NCI-H2227 treated with DMSO at 0.1 percent for 48 hours (cell line): ENCODE results near the gene GAS6.

Experiments
- DNase-seq: peaks from one replicate; lab custom pipeline; 2025; lab: John Stamatoyannopoulos, UW

Gene GAS6

GRCh38 chr13:113887700-113888201 lies 23.9 kb upstream of the GAS6 start:
- no peak for DNase-seq

- DNase-seq = no peak
Observed at GRCh38 chr13:113886561-113887112, 22.8 kb upstream of the GAS6 start.

GRCh38 chr13:113884821-113885220 lies 20.9 kb upstream of the GAS6 start:
- DNase-seq = no peak

DNA sequence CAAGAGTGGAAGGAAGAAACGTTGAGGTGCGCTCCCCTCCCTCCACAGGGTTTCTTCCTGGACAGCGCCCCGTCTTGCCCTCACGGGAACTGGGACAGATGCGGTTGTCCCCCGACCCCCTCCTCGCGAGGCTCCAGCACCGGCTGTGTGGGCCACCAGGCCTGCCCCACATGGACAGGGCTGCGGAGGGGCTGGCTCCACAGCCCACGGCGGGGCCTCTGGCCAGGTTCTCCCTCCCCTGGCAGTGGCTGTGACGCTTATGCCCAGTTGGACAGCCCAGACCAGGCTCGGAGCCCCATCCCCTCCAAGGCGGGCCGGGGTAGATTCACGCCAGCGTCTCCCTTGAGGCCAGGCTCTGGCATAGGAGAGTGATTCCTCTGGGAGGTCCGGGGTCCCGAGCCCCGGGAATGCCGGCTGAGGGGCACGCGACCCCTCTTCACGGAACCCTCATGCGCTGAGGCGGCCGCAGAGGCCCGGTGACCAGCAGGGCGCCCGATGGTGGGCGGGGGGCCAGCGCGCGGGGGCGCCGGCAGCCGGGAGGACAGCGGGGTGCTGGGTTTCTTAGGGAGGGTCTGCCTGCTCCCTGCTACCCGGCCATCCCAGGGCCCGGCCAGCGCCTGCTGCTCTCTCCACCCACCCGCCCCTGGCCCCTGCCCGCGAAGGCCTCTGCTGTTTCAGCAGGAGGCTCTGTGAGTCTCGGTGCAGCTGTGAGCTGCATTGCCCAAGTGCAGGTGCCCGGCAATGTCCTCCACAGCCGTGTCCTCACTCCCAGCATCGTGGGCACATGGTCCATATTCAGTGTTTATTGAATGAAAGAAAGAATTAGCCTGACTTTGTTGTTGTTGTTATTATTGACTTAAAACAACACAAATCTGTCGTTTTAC lies 20.3 kb upstream of the GAS6 start:
- DNase-seq = no peak

GRCh38 chr13:113883314-113883811 lies 19.5 kb upstream of the GAS6 start:
- no peak for DNase-seq

- DNase-seq = no peak
Observed at GRCh38 chr13:113882716-113883115, 18.8 kb upstream of the GAS6 start.

- DNase-seq = no peak
Observed at GRCh38 chr13:113882267-113882630, 18.4 kb upstream of the GAS6 start.

- DNase-seq = no peak
Observed at GRCh38 chr13:113881614-113882266, 17.9 kb upstream of the GAS6 start.

DNA sequence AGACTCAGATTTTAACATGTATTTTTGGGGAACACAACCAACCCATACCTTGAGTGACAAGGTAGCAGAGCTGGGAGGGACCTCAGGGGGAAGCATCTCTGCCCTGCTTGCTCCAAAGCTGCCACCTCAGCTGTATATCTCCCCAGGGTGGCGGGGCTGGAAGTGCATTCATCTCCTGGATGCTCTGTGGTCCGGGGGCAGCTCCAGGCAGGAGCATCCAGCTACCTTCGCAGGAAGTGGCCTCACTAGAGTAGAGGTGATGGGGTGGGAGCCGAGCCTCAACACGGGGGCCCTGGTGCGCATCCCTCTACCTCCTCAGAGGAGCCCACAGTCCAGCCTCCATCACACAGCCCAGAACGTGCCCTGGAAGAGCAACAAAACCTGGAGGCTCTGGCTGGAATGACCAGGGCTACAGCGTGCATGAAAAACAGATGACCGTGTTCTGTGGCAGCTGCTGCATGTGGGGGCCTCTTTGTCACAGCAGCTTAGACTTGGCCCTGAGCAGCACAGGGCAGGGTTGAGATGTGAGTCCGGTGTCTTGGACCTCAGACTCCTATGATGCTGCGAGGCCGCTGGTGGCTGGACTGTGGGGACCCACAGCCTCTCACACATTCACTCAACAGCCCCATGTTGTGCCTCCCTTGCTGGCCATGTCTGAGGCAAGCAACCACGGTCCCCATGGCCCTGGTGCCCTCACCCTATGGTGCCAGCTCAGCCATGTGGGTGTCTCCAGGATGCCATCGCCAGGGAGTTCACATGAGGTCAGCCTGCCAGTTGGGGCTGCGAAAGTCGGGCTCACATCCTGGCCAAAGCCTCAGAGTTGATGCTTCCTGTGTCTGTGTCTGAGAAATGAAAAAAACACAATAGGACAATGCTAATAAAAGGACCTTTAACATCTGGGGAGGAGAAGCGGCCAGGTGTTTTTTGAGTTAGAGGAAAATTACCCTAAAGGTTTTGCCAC lies 17.1 kb upstream of the GAS6 start:
- DNase-seq = no peak

- DNase-seq = no peak
Observed at GRCh38 chr13:113879494-113880360, 15.9 kb upstream of the GAS6 start.

- no peak for DNase-seq
Observed at GRCh38 chr13:113879017-113879416, 15.1 kb upstream of the GAS6 start.

- no peak for DNase-seq
Observed at GRCh38 chr13:113877149-113877990, 13.5 kb upstream of the GAS6 start.

GRCh38 chr13:113876346-113877148 lies 12.7 kb upstream of the GAS6 start:
- DNase-seq = no peak

DNA sequence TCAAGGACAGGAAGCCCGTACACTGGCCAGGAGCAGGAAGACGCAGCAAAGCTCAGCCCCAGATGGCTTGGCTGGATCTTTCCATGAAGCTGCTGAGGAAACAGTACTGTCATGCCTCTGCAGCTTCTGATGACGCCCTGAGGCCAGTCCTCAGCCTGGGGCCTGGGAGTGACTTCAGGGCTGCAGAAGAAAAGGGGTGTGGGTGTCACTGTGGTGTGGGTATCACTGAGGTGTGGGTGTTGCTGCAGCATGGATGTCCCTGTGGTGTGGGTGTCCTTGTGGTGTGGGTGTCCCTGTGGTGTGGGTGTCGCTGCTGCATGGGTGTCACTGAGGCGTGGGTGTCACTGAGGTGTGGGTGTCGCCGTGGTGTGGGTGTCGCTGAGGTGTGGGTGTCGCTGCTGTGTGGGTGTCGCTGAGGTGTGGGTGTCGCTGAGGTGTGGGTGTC lies 12.0 kb upstream of the GAS6 start:
- no peak for DNase-seq

DNA sequence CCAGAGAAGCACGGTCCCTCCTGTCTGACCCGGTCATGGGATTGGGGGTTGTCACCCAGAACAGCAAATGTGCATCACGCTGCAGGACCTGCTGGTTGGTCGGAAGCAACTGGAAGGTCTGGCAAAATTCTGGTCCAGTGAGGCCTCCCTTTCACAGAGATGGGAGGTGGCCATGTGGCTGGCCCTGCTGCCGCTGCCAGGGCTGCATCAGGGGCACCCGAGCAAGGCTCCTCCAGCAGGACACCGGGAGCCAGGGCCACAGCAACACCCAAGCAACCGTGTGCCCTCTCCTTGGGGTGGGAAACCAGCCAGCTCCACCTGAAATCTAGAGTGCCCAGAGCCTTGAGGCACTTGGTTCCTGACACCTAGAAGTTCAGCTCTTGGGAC lies 11.5 kb upstream of the GAS6 start:
- DNase-seq = no peak

- DNase-seq = no peak
Observed at GRCh38 chr13:113874579-113875428, 10.9 kb upstream of the GAS6 start.

DNA sequence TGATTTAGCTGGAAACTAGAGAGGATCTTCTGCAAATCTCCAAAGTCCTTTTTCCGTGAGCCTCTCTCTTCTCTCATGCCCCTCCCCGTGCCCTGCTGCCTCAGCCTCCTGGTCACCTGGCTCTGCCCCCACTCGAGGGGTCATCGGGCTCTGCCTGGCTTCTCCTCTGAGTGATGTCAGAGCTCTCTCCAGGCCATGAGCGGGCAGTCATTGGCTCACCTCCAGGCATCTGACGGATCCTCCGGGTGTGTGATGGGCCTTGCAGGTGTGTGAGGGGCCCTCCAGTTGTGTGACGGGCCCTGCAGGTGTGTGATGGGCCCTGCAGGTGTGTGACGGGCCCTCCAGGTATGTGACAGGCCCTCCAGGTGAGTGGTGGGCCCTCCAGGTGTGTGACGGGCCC lies 10.3 kb upstream of the GAS6 start:
- no peak for DNase-seq

- DNase-seq = no peak
Observed at GRCh38 chr13:113869263-113869662, 5.4 kb upstream of the GAS6 start.
